HG02763 (cell line): Measurements from ENCODE around the gene LHCGR.
"Not testable (repeated sequence)": the region's sequence is repeated elsewhere in the genome, so short reads cannot be mapped to it uniquely, and the experiment has no call there.

Experiments used
- ATAC-seq: cut with Tn5 transposase; IDR thresholded peaks from one replicate; pipeline ENCODE4 v1.9.1; 2021; ENCODE audit warnings: mild to moderate bottlenecking, moderate library complexity; ENCODE audit not compliant: unreplicated experiment

Gene LHCGR

DNA sequence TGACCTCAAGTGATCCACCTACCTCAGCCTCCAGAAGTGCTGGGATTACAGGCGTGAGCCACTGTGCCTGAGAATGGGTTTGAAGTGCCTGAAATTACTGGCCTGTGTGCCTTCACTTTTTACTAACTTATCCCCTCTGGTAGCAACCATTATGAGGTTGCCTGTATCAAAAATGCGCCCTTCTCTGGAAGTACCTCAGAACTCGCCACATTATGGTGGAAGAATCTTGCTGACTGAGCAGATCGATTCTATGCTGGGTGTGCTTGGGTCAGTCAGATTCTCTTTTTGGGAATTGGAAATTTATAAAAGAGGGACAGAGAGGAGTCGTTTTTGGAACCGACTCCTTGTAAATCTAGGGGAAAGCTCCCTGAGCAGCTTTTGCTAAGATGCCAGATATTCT lies 8.2 kb downstream of the LHCGR start:
- ATAC-seq = no peak

DNA sequence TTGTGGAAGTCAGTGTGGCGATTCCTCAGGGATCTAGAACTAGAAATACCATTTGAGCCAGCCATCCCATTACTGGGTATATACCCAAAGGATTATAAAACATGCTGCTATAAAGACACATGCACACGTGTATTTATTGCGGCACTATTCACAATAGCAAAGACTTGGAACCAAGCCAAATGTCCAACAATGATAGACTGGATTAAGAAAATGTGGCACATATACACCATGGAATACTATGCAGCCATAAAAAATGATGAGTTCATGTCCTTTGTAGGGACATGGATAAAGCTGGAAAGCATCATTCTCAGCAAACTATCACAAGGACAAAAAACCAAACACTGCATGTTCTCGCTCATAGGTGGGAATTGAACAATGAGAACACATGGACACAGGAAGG lies 16.3 kb downstream of the LHCGR start:
- ATAC-seq = not testable (repeated sequence)

DNA sequence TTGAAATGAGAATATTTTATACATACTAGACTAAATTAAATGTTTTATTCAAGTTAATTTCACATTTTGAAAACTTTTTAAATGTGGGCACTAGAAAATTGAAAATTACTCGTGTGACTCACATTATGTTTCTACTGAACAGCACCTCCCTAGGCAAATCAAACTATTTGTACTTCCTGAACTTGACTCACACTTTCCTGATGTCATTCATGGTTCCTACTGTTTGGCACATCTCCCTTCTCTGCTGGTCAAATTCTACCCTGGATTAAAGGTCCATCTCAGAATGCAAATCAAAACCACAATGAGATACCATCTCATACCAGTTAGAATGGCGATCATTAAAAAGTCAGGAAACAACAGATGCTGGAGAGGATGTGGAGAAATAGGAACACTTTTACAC lies 16.7 kb downstream of the LHCGR start:
- no peak for ATAC-seq

DNA sequence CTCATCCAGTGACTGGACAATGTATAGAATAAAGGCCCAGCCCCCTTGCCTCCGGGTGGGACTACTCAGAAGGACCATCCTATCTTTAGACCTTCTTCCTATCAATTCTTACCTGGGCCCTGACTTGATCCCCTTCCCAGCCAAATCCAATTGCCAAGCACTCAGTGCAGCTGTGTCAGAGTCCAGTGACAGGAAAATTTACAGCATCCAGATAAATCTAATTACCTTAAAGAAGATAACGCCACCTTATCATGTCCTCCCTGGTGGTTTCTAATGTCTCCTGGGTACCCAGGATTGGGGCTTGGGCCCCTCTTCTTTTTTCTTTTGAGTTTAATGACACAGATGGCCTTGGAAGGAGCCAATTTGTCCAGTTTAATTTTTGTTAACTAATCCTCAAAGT lies 19.3 kb downstream of the LHCGR start:
- no peak for ATAC-seq

DNA sequence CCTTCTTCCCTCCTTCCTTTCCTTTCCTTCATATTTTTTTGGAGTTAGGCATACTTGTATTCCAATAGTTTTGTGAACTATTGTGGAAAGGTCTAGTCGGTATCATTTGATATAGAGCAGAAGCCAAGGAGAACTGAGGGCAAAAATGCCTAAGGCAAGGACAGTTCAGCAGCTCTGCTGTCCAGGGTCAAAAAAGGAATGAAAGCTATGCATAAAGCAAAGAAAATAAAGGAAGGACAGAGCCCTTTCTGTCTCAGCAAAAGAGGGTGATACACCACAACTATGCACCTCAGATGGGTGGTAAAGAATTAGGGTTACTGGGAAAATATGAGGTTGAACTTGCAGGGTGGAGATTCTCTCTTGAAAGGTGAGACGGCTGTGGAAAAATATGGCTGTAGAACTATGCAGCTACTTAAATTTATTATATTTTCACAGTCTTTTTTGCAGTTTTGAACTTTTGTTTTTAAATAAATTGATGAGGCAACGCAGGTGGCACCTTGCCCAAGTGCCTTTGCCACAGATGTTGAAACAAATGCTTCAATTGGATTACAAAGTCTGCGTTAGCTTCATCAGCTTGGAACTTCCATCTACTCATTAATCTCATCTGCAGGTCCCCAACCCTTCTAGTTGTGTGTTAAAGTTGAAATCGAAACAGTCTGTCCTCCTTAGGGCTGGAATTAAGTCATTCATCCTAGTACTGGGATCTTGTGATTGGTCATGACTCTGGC lies 20.8 kb downstream of the LHCGR start:
- ATAC-seq = no peak

DNA sequence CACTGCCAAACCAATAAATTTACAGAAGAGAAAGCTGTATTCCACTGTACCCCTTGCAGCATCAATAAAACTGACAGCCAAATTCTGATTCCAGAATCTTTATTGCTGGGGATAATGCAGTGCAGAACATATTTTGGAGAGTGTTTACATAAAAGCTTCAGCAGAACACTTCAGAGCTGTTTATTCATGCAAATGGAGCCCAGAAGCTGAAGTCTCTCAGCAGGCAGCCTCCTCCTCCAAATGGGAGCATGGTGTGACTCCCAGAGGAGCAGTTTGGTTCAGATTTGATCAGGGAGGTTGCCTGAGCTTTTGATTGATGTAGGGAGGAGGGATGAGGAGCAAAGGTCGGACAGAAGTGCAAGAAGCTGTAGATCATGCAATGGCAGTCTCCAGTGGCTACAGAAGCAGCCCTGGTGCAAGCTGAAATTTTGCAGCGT lies 22.4 kb downstream of the LHCGR start:
- ATAC-seq = no peak

DNA sequence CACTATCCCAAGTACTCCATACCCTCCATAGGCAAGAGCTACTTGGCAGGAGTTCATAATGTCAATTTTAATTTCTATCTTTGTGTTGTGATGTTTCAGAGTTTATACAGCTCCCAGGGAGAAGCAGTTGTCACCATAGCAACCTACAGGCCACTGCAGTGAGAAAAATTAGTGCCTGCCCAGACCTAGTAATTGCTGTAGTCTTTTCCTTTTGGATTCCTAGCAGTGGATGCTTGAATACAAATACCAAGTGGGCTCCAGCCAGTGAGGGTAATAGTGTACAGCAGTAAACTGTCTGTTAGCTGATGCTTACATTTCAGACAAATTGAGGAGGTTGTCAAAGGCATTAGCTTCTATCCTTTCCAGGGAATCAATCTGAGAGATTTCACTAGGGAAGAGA lies 26.7 kb downstream of the LHCGR start:
- ATAC-seq = no peak

DNA sequence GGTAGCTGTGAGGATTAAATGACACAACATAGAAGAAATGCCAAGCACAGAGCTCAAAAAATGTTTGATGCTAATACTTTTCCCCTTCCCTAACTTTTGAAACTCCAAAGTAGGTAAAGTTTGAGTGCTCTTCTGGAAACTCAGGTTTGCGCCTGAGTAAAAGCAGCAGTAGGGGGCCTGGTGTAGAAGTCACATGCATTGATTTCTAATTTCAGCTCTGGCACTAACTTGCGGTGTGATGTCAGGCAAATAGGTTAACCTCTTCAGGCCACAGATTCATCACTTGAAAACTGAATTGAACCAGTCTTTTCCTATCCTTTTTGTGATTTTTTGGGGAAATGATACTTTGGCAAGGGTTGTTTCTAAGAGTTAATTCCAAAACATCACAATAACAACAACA lies 27.2 kb downstream of the LHCGR start:
- ATAC-seq = no peak

DNA sequence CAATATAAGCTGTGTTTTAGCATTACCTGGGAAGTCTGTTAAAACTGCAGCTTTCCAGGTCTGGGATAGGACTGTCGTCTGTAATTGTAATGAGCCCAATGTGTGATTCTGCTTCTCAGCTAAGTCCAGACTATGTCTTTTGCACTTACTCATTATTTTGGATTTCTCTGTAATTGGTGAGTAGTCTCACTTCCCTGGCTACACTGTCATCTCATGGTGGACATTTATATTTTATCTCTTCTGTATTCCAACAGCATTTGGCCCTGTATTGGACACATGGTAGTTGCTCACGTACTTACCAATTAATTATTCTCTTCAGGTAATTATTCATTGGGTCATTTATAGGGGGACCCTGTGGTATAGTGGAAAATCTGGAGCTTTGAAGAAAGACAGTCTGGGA lies 28.0 kb downstream of the LHCGR start:
- ATAC-seq = no peak

DNA sequence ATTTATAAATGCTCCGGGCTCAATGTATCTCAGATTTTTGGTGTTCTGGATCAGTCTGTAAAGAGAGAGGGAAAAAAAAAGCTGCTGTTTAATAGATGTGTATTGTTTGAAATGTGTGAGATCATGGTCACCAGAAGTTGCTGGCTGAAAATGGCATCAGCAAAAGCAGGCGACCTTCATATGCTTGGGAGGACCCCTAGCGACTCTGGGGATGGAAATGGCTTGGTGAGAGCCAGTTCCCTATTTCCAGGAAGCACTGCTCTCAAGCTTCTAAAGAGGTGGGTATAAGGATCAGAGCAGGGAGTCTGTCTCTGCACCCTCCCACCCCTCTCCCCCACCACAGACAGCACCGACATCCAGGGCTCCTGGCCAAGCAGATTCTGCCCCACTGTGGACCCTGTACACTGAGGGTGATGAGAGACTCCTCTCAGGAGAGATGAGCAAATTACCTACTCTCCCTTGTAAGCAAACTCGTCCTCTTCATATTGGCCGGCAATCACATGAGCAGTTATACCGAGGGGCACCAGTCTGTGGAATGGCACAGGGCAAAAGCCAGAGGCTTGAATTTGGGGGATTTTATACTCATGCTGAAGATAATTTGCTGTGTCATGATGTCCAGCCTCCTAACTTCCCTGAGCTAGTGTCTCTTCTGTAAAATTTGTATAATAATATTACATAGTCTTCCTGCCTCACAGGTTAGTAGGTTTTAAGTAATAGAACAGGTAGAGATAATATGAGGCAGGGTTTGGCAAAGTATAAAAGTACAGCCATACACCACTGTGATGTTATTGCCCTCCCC lies 29.6 kb downstream of the LHCGR start:
- ATAC-seq = no peak

DNA sequence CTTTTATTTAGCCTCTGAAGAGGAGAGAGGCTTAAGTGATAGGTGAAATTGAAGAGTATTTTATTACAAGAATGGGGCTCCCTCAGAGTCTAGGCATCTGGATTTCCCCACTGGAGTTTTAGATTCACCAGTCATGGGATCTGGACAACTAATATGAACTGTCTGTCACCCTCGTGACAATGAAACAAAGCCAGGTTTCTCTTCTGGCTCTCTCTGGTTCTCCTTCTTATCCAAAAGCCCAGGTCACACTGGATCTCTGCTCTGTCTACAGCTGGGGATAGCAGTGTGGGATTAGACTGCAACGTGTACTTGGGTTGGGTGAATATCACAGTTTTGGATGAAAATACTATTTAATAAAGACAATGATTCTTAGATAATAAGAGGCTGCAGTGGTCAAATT lies 31.2 kb downstream of the LHCGR start:
- ATAC-seq = no peak

DNA sequence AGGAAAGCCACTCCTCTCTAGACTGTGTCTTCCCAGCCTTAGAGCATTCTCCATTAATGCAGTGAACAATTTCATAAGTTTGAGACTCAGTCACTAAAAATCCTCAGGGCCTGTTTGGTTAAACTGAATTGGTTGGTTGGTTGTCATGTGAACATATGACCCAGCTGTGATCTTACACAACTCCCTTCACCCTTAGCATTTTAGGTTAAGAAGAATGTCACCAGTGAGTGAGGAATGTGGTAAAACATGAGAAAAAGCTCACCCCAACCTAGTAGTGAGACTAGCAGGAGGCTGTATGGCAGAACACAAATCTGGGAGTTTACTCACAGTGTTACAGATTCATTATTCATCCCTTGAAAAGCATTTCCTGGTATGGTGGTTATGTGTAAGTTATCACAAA lies 32.4 kb downstream of the LHCGR start:
- no peak for ATAC-seq

DNA sequence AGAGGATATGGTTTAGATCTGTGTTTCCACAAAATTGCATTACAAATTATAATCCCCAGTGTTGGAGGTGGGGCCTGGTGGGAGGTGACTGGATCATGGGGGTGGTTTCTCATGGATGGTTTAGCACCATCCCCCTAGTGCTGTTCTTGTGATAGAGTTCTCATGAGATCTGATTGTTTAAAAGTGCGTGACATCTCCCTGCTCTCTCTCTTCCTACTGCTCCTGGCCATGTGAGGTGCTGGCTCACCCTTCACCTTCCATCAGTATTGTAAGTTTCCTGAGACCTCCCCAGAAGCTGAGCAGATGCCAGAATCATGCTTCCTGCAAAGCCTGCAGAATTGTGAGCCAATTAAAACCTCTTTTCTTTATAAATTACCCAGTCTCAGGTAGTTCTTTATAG lies 33.1 kb downstream of the LHCGR start:
- no peak for ATAC-seq

DNA sequence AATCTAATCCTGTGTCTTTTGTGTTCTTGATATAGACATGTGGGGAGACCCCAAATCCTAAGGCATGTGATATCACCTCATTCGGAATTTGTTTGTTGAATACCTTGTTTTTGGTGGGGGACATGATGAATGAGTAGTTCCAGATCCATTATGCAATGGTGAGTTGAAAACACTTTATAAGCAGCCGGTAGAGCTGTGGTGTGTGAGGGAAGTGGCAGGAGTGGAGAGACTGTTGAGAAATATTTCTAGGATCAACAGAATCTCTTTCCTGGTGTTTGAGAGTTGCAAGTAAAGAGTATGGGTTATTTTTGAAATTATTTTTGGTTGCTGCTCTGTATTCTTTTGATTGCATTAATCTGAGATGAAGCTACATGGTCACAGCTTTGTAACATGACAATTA lies 34.4 kb downstream of the LHCGR start:
- ATAC-seq = no peak

DNA sequence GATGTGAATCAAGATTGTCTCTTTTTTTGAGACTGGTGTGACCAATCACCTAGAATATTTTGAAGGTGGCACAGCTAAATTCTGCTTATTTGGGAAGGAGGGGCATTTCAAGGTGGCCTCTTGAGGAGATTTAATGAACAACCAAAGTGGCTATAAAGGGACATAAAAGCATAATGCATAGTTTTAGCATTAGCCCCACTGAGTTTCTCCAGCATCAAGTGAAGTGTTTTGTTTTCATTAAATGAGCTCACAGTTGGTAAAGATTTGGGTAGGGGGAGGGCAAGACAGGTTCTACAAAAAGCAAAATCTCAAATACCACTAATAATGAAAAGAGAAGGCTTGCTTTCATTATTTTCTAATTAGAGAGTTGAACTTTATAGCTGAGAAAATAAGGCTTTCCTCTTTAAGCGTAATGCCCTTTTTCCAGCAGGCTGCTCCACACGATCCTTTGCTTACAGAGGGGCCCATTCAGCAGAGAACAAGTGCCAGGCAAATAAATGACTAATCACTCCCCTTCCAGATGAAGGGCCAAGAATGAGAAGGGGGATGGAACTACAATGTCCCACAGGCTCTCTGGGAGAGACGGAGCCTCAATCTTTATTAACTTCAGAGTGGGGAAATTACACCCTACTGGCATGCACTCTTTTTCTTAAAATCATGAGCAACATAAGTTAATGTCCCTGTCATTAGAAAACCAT lies 35.9 kb downstream of the LHCGR start:
- ATAC-seq = no peak

DNA sequence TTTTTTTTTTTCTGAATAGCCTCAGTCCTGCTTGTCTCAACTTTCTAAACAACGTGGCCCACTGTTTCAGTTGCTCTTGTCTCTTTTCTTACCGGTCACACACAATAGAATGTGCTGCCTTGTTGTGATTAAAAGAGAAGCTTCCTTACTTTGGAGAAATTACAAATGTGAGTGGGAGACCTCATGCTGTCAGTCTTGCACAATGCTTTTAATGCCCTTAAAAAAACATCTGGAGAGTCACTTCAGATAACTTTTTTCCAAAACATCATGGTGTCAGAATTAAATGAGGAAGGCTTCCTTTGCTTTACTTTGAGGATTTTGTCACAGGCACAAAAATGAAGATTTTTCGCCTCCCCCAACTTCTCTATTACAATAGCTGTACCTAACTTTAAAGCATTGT lies 37.7 kb downstream of the LHCGR start:
- ATAC-seq = no peak

DNA sequence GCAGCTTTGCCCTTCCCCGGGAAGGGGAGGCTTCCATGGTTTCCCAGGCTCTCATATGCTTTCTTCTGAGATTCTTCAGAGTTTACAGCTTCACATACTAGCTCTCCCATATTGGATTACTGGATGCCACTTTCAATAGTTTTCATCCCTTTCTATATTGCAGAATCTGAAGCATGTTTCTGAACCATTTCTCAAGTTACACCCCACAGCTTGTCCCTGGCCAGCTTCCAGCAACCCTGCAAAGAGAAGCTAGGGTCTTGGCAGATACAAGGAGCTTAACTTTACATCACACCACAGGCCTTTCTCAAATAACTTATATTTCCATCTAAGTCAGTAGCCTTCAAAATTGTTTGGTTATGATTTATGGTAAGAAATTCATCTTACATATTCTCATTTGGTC lies 39.6 kb downstream of the LHCGR start:
- ATAC-seq = no peak

DNA sequence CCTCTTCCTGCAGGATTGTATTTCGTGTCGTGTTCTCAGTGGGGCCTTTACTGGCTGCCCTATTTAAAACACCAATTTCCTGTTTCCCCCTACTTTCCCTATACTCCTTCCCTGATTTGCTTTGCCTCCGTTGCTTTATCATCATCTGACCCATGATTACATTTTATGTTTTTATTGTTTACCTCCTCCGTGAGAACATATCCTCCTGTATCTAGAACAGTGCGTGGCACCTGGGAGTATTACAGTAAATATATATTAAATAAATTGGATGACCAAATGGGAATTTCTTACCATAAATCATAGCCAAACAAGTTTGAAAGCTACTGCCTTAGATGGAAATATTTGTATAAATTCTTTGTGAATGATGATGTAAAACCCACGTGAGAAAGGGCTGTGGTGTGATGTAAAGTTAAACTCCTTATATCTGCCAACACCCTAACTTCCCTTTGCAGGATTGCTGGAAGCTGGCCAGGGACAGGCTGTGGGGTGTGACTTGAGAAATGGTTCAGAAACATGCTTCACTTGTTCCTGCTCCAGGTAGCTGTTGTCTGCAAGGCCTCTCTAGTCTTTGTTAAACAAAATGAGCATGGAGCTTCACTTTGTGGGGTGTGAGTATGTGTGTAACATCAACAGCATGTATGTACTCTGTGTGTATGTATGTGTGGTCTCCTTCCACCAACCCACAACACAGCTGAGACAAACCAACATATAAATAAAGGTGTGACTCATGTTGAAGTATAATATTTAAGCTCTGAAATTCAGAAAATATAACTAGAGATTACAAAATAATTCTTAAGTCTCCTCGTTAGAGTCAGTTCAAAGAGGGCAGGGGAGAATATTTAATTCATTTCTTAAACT lies 40.3 kb downstream of the LHCGR start:
- ATAC-seq = no peak

DNA sequence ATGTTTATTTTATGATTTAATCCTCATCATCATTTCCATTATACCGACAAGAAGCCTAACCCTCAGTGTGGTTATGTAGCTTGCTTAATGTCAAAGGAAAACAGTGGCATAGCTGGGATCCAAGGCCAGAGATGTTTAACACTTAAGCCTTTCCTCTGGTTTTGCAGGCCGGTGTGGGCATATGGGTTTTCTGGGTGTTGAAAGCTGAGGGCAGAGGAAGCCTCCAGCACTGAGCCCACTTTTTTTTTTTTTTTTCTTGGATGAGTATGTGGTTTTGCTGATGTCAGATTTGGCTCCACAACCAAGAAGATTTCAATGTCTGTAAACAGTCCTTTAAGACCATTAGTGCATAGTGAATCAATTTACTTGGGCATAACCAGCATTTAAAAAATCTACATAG lies 41.3 kb downstream of the LHCGR start:
- no peak for ATAC-seq

DNA sequence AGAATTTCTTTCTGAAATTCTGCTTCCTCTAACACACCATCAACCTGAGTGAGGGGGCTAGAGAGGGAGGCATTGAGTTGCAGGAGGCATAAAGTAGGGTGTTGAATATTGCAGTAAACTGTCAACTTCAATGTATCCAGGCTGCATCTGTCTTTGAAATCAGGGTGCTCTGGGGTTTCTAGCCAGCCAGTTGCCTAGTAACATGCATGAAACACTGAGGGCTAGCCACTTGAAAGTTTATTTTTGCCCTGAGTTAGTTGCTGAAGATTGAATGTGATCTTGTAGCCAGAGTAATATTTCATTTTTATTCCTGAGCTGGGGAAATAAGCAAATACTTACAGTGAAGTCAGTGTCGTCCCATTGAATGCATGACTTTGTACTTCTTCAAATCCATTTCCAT lies 41.9 kb downstream of the LHCGR start:
- no peak for ATAC-seq

DNA sequence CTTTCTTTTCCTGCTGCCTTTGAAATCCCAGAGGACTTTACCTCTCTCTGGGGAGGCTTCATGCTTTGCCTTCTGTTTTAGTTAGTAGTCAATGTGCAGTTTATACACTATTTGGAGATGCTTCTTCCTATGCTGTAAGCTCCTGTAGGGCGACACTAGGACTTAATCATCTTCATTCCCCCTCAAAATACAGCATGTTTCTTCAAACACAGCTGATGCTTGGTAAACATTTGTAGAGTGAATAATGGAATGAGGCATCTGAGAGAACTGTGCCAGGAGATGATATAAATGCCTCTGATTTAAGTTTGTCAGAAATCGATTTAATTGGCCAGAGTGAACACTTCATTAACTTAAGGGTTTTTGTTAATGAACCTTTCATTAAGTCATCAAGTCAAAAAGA lies 43.4 kb downstream of the LHCGR start:
- no peak for ATAC-seq
